GM12865 (cell line): ENCODE measurements around the gene EHMT1.

Experiments
- DNase-seq: peaks from one replicate; pipeline ENCODE4 v3.0.0; 2010; ENCODE audit warnings: low read depth
- H3K4me3 ChIP-seq: 2 replicates; pipeline ENCODE4 v1.5.1; 2011; ENCODE audit warnings: mild to moderate bottlenecking, low read depth, low read length, control low read depth
- TF ChIP-seq, protein P1 (sequence below): IDR thresholded peaks from 2 replicates; pipeline ENCODE4 v1.5.1; 2011; ENCODE audit warnings: low read length, control low read depth, low read depth, inconsistent platforms; ENCODE audit not compliant: insufficient read depth; ENCODE audit errors: missing control alignments

EHMT1 gene

DNA sequence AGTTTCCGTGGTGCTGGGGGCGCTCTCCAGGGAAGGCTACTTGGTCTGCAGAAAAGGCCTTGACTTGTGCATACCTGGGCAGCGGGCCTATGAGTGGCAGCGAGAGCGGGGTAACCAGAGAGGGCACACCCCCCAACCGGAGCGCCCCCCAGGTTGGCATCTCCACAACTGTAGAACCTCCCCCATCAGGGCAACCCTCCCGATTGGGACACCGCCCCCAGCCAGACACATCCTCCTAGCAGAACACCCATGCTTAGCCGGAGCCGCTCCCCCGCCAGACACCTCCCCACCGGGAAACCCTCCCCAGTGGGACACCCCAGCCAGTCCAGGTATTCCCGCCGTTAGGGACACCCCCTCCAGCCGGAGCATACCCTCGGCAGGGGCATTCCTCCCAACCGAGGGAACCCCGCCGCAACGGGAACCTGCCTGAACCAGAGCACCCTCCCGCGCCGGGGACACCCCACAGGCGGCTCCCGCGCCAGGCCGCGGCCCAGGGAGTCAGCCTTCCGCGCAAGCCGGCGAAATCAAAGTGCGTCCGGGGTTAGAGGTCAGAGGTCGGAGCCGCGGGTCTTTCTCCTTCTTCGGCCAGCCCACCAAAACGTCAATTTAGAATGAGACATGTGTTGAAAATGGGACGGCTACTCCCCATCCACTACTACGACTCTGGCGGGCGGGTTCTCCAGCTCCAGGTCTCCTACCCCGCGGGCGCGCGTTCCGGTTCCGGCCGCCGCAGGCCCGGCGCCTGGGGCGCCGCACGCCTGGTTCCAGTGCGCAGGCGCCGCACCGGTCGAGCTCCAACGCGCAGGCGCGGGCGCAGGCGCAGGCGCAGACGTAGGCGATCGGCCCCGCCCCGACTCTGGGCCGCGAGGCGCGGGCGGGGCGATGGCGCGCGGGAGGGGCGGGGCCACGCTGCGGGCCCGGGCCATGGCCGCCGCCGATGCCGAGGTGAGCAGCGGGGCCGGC, at the start of gene EHMT1:
Gene EHMT1, plus strand, starts transcription at position 901 of the 963 bp plus-strand sequence. Its CDS starts 24 bp downstream, at position 925.
- peak within 1 kb of the TSS; percentile 88 for H3K4me3 ChIP-seq
- peak; percentile 93 for DNase-seq
- TF ChIP-seq, protein P1, sequence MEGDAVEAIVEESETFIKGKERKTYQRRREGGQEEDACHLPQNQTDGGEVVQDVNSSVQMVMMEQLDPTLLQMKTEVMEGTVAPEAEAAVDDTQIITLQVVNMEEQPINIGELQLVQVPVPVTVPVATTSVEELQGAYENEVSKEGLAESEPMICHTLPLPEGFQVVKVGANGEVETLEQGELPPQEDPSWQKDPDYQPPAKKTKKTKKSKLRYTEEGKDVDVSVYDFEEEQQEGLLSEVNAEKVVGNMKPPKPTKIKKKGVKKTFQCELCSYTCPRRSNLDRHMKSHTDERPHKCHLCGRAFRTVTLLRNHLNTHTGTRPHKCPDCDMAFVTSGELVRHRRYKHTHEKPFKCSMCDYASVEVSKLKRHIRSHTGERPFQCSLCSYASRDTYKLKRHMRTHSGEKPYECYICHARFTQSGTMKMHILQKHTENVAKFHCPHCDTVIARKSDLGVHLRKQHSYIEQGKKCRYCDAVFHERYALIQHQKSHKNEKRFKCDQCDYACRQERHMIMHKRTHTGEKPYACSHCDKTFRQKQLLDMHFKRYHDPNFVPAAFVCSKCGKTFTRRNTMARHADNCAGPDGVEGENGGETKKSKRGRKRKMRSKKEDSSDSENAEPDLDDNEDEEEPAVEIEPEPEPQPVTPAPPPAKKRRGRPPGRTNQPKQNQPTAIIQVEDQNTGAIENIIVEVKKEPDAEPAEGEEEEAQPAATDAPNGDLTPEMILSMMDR = no peak

DNA sequence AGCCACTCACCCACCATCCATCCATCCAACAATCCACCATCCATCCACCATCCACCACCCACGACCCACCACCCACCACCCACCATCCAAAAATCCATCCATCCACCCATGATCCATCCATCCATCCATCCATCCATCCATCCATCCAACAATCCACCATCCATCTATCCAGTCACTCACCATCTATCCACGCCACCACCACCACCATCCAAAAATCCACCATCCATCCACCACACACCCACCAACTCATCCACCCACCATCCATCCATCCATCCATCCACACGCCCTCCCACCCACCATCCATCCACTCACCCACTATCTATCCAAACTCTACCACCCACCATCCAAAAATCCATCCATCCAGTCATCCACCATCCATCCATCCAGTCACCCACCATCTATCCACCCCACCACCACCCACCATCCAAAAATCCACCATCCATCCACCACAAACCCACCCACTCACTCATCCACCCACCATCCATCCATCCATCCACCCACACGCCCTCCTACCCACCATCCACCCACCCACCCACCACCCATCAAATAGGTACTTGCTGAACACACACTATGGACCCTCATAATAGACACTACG, 49.1 kb upstream of the EHMT1 start:
- TF ChIP-seq, protein P1 = no peak
- no peak for DNase-seq
- H3K4me3 ChIP-seq = no peak overlapping the region

DNA sequence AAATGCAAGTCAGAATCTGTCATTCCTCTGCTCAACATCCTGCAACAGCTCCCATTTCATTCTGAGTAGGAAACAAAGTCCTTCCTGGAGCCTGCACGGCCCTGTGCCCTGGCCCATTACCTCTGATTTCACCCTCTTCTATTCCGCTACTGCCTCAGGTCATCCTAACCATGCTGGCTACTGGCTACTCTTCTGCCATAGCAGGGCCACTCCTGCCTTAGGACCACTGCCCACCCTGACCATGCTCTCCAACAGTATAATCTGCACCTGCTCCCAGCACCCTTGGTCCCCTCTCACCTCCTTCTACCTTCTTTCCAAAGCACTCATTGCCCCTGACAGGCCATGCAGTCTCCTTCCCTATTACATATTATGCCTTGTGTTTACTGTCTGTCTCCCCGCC, 48.2 kb upstream of the EHMT1 start:
- TF ChIP-seq, protein P1 = no peak
- DNase-seq = no peak

DNA sequence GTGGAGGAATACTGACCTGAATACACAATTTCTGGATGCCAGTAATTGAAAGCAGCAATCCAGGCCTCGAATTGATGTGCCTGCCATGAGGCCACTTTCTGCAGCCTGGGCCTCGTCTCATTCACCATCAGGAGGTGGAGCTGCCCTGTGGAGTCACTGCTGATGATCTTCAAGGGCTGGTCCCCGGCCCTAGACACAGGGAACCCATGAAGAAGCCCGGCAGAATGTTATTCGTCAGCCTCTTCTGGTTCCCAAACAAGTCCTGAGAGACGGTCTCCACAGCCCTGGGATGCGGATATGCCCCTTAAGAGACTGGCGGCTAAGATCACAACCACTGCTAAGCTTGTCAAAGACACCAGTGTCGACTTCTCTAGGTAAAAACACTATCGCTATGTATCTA, 44.6 kb upstream of the EHMT1 start:
- DNase-seq = no peak
- no peak overlapping the region for H3K4me3 ChIP-seq
- TF ChIP-seq, protein P1 = no peak

More for the DNA sequence above, 48.2 kb upstream of the EHMT1 start:
- no peak overlapping the region for H3K4me3 ChIP-seq

DNA sequence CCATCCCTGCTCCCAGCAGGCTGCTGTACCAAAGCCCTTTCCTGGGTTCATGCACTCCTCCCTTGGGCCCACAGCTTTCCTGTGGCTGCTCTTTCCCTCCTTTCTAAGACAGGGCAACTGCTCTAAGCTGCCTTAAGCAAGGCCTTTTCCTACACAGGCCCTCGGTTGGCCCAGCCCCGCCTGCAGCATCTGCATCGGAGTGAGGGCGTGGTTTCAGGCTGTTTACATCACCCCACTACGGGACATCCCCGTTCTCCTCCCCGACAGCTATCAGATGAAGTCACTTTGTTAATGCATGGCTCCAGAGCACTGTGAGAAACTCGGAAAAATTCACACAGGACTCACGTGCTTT, 43.5 kb upstream of the EHMT1 start:
- no peak overlapping the region for H3K4me3 ChIP-seq
- TF ChIP-seq, protein P1 = no peak
- no peak for DNase-seq

DNA sequence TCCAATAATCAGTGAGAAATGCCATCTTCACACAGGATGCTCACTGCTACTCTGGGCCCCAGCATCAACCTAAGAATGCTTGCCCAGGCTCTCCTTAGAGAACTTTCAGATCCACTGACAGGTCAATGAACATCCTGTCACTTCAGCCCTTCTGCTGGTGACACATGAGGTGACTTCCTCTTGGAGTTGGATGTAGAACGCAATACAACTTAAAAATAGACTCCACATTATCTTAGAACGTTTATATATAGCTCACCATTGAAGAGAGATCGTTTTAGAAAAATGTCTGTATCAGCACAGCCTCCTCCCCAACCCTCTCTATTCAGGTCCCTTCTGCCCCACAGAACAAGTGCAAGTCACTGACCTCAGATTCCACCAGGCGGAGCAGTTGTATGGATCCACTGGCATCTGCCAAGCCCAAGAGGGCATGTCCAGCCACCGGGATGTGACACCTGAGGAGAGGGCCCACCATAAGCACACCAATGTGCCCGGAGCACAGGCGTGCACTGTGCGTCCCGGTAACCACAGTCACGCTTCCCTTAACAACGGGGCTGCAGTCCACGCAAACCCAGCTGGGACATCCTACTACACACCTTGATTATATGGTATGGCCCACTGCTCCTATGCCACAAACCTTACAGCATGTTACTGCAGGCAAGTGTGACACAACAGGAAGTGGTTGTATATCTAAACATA, 42.9 kb upstream of the EHMT1 start:
- TF ChIP-seq, protein P1 = peak; percentile 14
- DNase-seq = peak; percentile 55
- H3K4me3 ChIP-seq = no peak overlapping the region
